C4-2B (cell line): ENCODE results near the gene PPP3R1.

Source experiments
- CTCF ChIP-seq: fragments of 450-650 bp; conservative IDR thresholded peaks from 2 replicates; pipeline ENCODE4 v1.5.1; 2017; ENCODE audit warnings: mild to moderate bottlenecking
- ZFX ChIP-seq: fragments of 450-650 bp; IDR thresholded peaks from 2 replicates; pipeline ENCODE4 v1.6.1; 2017

- TF ChIP-seq CTCF (no peak), ZFX (no peak)
Observed at GRCh38 chr2:68151037-68151436, 101.3 kb downstream of the PPP3R1 start.
